OCI-LY3 (cell line): Measurements from ENCODE around the gene PEX11A.

Experiments
- EZH2phosphoT487 ChIP-seq: fragments of 200-600 bp; shearing (Covaris generic); IDR thresholded peaks from 2 replicates; pipeline ENCODE4 v1.6.1; 2018; ENCODE audit warnings: antibody characterized with exemption, mixed run types, low read depth
- TF ChIP-seq, protein P1 (sequence below): fragments of 200-600, 300-600 bp; sonication (generic); IDR thresholded peaks from 2 replicates; pipeline ENCODE4 v1.5.1; 2014; ENCODE audit warnings: antibody characterized with exemption, low read length, low read depth

DNA sequence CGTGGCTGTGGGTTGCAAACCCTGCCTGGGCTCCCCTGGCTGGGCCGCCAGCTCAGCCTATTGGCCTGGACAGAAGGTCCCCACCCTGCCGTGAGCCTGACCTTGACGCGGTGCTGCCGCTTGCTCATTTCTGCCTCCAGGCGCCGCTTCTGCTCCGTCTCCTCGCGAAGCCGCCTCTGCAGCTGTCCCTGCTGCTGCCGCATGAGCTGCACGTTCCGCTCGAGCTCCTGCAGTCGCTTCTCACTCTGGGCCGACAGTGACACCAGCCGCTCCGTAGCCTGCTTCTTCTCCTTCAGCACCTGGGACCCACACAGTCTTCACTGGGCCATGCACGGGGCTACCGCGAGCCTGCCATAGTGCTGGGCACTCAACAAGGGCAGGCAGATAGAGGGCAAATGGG is 57.0 kb downstream of the PEX11A start:
- TF ChIP-seq, protein P1, sequence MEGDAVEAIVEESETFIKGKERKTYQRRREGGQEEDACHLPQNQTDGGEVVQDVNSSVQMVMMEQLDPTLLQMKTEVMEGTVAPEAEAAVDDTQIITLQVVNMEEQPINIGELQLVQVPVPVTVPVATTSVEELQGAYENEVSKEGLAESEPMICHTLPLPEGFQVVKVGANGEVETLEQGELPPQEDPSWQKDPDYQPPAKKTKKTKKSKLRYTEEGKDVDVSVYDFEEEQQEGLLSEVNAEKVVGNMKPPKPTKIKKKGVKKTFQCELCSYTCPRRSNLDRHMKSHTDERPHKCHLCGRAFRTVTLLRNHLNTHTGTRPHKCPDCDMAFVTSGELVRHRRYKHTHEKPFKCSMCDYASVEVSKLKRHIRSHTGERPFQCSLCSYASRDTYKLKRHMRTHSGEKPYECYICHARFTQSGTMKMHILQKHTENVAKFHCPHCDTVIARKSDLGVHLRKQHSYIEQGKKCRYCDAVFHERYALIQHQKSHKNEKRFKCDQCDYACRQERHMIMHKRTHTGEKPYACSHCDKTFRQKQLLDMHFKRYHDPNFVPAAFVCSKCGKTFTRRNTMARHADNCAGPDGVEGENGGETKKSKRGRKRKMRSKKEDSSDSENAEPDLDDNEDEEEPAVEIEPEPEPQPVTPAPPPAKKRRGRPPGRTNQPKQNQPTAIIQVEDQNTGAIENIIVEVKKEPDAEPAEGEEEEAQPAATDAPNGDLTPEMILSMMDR = no peak
- no peak for TF ChIP-seq EZH2phosphoT487
